GM23338 (cell line): ENCODE data around the gene GPATCH4.

ENCODE experiments used
- CREB1 ChIP-seq: fragments of 250-450 bp; sonication (Bioruptor Pico); IDR thresholded peaks from 2 replicates; pipeline ENCODE4 v1.5.0; 2020; ENCODE audit warnings: low read depth, mild to moderate bottlenecking, moderate library complexity
- CTCF ChIP-seq, 2 experiments: fragments of 200-600 bp in 1 of 2; sonication (generic) in 1 of 2; conservative IDR thresholded peaks; 2 replicates each; pipeline versions ENCODE4 v1.5.1 to v1.6.1; 2016 to 2017; ENCODE audit warnings: antibody characterized with exemption in 2 of 2, low read depth in 2 of 2, mild to moderate bottlenecking in 2 of 2, moderate library complexity in 1 of 2
- ETS1 ChIP-seq: IDR thresholded peaks from 2 replicates; pipeline ENCODE4 v1.6.1; 2016; ENCODE audit warnings: antibody characterized with exemption
- EZH2 ChIP-seq: fragments of 200-600 bp; sonication (generic); IDR thresholded peaks from one replicate; pipeline ENCODE4 v1.8.0; 2017; ENCODE audit warnings: antibody characterized with exemption, mild to moderate bottlenecking, low read depth; ENCODE audit not compliant: unreplicated experiment
- EZH2phosphoT487 ChIP-seq: fragments of 200-600 bp; sonication (generic); IDR thresholded peaks from one replicate; pipeline ENCODE4 v1.8.1; 2018; ENCODE audit warnings: antibody characterized with exemption; ENCODE audit not compliant: unreplicated experiment
- JUNB ChIP-seq: IDR thresholded peaks from one replicate; pipeline ENCODE4 v1.6.1; 2016; ENCODE audit warnings: antibody characterized with exemption; ENCODE audit not compliant: unreplicated experiment
- NANOG ChIP-seq: IDR thresholded peaks from 2 replicates; pipeline ENCODE4 v1.6.1; 2016; ENCODE audit warnings: antibody characterized with exemption, borderline replicate concordance
- POLR2AphosphoS5 ChIP-seq: IDR thresholded peaks from 2 replicates; pipeline ENCODE4 v1.6.1; 2016; ENCODE audit warnings: antibody characterized with exemption, low read depth
- REST ChIP-seq: IDR thresholded peaks from one replicate; pipeline ENCODE4 v1.6.1; 2018; ENCODE audit warnings: antibody characterized with exemption; ENCODE audit not compliant: unreplicated experiment
- STAT1 ChIP-seq: IDR thresholded peaks from one replicate; pipeline ENCODE4 v1.6.1; 2016; ENCODE audit warnings: antibody characterized with exemption; ENCODE audit not compliant: unreplicated experiment
- ZNF331 ChIP-seq: fragments of 250-450 bp; sonication (Bioruptor Pico); IDR thresholded peaks from 2 replicates; pipeline ENCODE4 v1.5.0; 2020; ENCODE audit warnings: low read depth, mild to moderate bottlenecking, moderate library complexity

GRCh38 chr1:156581661-156582387 lies 19.5 kb downstream of the GPATCH4 start:
- TF ChIP-seq CTCF (conservative IDR thresholded peaks at IDR 0.05; ENCODE audit: low read depth in 2 of 2) (no peak), EZH2 (no peak), EZH2phosphoT487 (no peak), ETS1 (no peak), NANOG (no peak), REST (no peak), POLR2AphosphoS5 (no peak), CREB1 (no peak), STAT1 (no peak), ZNF331 (CRISPR knock-in tag) (no peak), JUNB (no peak)
